ENCODE measurements around the gene WEE2.

DNA sequence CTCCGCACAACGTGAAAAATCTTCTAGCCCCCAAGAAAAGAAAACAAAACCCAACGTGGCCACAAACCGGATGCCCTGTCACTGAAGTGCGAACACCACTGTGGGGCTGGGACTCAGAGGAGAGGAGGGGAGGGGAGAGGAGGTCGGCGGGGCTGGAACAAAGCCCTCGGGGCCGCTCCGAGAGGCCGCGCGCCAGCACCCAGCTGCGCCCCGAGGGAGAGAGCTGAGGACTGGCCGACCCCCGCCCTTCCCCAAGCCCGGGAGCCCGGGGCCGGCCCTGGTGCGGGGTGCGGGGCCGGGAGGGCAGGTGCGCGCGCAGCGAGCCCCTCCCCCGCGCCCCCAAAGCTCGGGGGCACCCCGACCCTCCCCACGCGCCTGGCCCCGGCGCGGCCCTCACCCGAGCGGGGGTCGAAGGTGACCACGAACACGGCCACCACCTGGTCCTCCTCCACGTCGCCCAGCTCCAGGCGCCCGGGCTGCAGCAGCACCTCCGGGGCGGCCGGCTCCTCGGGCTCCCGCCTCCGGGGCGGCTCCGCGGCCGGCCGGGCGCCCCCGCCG lies 6.6 kb upstream of the WEE2 start:
- TF ChIP-seq POLR2A (IDR thresholded peaks at IDR 0.05) (no peak), EP300 (IDR thresholded peaks at IDR 0.05) (no peak)
- TF ChIP-seq, protein P1, sequence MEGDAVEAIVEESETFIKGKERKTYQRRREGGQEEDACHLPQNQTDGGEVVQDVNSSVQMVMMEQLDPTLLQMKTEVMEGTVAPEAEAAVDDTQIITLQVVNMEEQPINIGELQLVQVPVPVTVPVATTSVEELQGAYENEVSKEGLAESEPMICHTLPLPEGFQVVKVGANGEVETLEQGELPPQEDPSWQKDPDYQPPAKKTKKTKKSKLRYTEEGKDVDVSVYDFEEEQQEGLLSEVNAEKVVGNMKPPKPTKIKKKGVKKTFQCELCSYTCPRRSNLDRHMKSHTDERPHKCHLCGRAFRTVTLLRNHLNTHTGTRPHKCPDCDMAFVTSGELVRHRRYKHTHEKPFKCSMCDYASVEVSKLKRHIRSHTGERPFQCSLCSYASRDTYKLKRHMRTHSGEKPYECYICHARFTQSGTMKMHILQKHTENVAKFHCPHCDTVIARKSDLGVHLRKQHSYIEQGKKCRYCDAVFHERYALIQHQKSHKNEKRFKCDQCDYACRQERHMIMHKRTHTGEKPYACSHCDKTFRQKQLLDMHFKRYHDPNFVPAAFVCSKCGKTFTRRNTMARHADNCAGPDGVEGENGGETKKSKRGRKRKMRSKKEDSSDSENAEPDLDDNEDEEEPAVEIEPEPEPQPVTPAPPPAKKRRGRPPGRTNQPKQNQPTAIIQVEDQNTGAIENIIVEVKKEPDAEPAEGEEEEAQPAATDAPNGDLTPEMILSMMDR (IDR thresholded peaks at IDR 0.05) = no peak

Data from suprapubic skin (tissue), 3 donors.